GM12878 (cell line): ENCODE results near the gene MARVELD1. TPM values are rescaled to one million over a fixed set of nuclear protein-coding genes. Genes with fewer than 3 reads are reported as not detected.
A peak's percentile ranks its signal among the peaks of the same experiment; 100 is the strongest.
"Not testable (repeated sequence)": the region's sequence is repeated elsewhere in the genome, so short reads cannot be mapped to it uniquely, and the experiment has no call there.

Source experiments
- ATAC-seq: fragments of 200-7000 bp; cut with Tn5 transposase; 3 replicates; pipeline ENCODE4 v1.9.1; 2020; ENCODE audit warnings: mild to moderate bottlenecking, moderate library complexity
- BruUV-seq: library from RNA; stranded (reverse); fragments of 400-500 nt; replicated peaks from 2 replicates; lab custom pipeline; 2021; lab: Mats Ljungman, UMichigan
- CTCF ChIA-PET: fragments of 300-600 bp; sonication (Branson Sonifier 250); formaldehyde crosslinking; extraction: SDS; loops from one replicate; lab custom pipeline; 2021; ENCODE audit warnings: inconsistent platforms; lab: Yijun Ruan, JAX
- POLR2A ChIA-PET: fragments of 350-600 bp; formaldehyde crosslinking; extraction: SDS; loops from one replicate; lab custom pipeline; 2021; ENCODE audit warnings: inconsistent platforms; lab: Charles Lee
- RAD21 ChIA-PET: fragments of 300-600 bp; sonication (Branson Sonifier 250); formaldehyde crosslinking; loops from one replicate; lab custom pipeline; 2023; ENCODE audit warnings: antibody characterized with exemption; ENCODE audit not compliant: unreplicated experiment; lab: Charles Lee
- SMC1A ChIA-PET: fragments of 300-600 bp; sonication (Branson Sonifier 250); formaldehyde crosslinking; loops from one replicate; lab custom pipeline; 2023; ENCODE audit not compliant: unreplicated experiment, uncharacterized antibody; lab: Charles Lee
- DNase-seq: peaks from one replicate; pipeline ENCODE4 v3.0.0-alpha.2; 2011; ENCODE audit warnings: low read depth, low spot score
- FAIRE-seq: peaks from 3 replicates; lab custom pipeline; 2011; peaks lifted over from hg19 to GRCh38; lab: Jason Lieb, UNC
- H2AFZ ChIP-seq: 2 replicates; pipeline ENCODE4 v1.6.0; 2011; ENCODE audit warnings: low read depth, low read length, control low read depth; ENCODE audit not compliant: control insufficient read depth
- H3K27ac ChIP-seq: 2 replicates; pipeline ENCODE4 v1.5.1; 2011; ENCODE audit warnings: control low read depth; ENCODE audit not compliant: control insufficient read depth, insufficient read depth
- H3K27me3 ChIP-seq, 2 experiments: replicated peaks in 1 of 2; 2 replicates each; pipeline versions ENCODE4 v1.6.0 to v1.6.1; 2011; ENCODE audit warnings: low read length in 1 of 2; ENCODE audit not compliant: control insufficient read depth in 2 of 2, insufficient read depth in 2 of 2
- H3K36me3 ChIP-seq, 2 experiments: 2 replicates each; pipeline ENCODE4 v1.5.1; 2011; ENCODE audit warnings: low read length in 1 of 2; ENCODE audit not compliant: control insufficient read depth in 2 of 2, insufficient read depth in 2 of 2
- H3K4me1 ChIP-seq: 2 replicates; pipeline ENCODE4 v1.6.1; 2011; ENCODE audit warnings: mild to moderate bottlenecking, low read length, moderate library complexity, mixed read lengths; ENCODE audit not compliant: control insufficient read depth, insufficient read depth
- H3K4me2 ChIP-seq: 2 replicates; pipeline ENCODE4 v1.6.0; 2011; ENCODE audit warnings: control low read depth; ENCODE audit not compliant: control insufficient read depth, insufficient read depth
- H3K4me3 ChIP-seq: fragments of 200-600 bp; sonication (generic); 2 replicates; pipeline ENCODE4 v1.5.1; 2016
- H3K79me2 ChIP-seq: 2 replicates; pipeline ENCODE4 v1.6.0; 2011; ENCODE audit warnings: low read length; ENCODE audit not compliant: control insufficient read depth, insufficient read depth
- H3K9ac ChIP-seq: 2 replicates; pipeline ENCODE4 v1.8.0; 2011; ENCODE audit warnings: low read length, control low read depth, mixed read lengths; ENCODE audit not compliant: control insufficient read depth, insufficient read depth
- H3K9me3 ChIP-seq: replicated peaks from 3 replicates; pipeline ENCODE4 v1.5.1; 2011; ENCODE audit warnings: mild to moderate bottlenecking, low read length; ENCODE audit not compliant: control insufficient read depth, insufficient read depth
- H4K20me1 ChIP-seq: 2 replicates; pipeline ENCODE4 v1.6.0; 2011; ENCODE audit not compliant: control insufficient read depth, insufficient read depth
- CTCF ChIP-seq, 3 experiments: IDR thresholded peaks in 2 of 3; conservative IDR thresholded peaks in 1 of 3; 2 replicates each; pipeline ENCODE4 v1.5.1; 2011; ENCODE audit warnings: low read depth in 3 of 3, low read length in 3 of 3, mild to moderate bottlenecking in 3 of 3, control low read depth in 2 of 3, moderate library complexity in 2 of 3, inconsistent platforms in 1 of 3, mixed read lengths in 1 of 3; ENCODE audit not compliant: control insufficient read depth in 2 of 3, insufficient read depth in 1 of 3; ENCODE audit errors: extremely low read depth in 1 of 3
- ESRRA ChIP-seq: IDR thresholded peaks from 2 replicates; pipeline ENCODE4 v1.6.1; 2012; ENCODE audit warnings: mild to moderate bottlenecking, low read length, improper control_type of control experiment
- FOXM1 ChIP-seq: IDR thresholded peaks from 2 replicates; pipeline ENCODE4 v1.6.1; 2012; ENCODE audit warnings: low read depth, mild to moderate bottlenecking, inconsistent platforms, low read length, moderate library complexity
- SPI1 ChIP-seq: IDR thresholded peaks from 2 replicates; pipeline ENCODE4 v1.6.1; 2011; ENCODE audit warnings: low read depth, mild to moderate bottlenecking, low read length, moderate library complexity, borderline replicate concordance; ENCODE audit not compliant: insufficient read depth
- WGBS: methylation state at CpG from one replicate; pipeline ENCODE4 v1.1.6; 2016; ENCODE audit warnings: low lambda C conversion rate; ENCODE audit not compliant: insufficient replicate concordance, insufficient coverage; ENCODE audit errors: missing lambda C conversion rate; 5-methylcytosine and 5-hydroxymethylcytosine counted together
- in situ Hi-C: fragments of 300-500 bp; cut with MboI; formaldehyde crosslinking; loops from 9 replicates; pipeline ENCODE4 v1.14.3; 2018; ENCODE audit warnings: mixed read lengths
- intact Hi-C: fragments of 100-400 bp; cut with micrococcal nuclease; formaldehyde crosslinking; loops from one replicate; pipeline ENCODE4 v1.14.2; 2022; ENCODE audit not compliant: unreplicated experiment
- polyA plus RNA-seq, 11 experiments: library from polyadenylated mRNA; depleted of rRNA in 4 of 11; unstranded in 6 of 11; stranded (reverse) in 5 of 11; fragments of >200 nt; fragmentation: Nextera tagmentation in 4 of 11; fragmentation: Illumina TruSeq in 1 of 11; extraction: Ambion mirVana in 4 of 11; extraction: Trizol in 1 of 11; gene quantifications; 1 replicate in 1 of 11; 2 replicates in 10 of 11; pipeline versions ENCODE4 v1.2.1 to v1.2.3, GENCODE V29; 2011 to 2016; ENCODE audit warnings: inconsistent platforms in 2 of 11, missing spikeins in 2 of 11, low read depth in 1 of 11
- total RNA-seq, 4 experiments: library from RNA; depleted of rRNA in 3 of 4; stranded (reverse); fragments of >200 nt in 3 of 4; fragmentation: Illumina TruSeq in 1 of 4; extraction: Trizol in 1 of 4; gene quantifications; 2 replicates each; pipeline versions ENCODE4 v1.2.1 to v1.2.3, GENCODE V29; 2013 to 2021

Gene MARVELD1
- total and polyA plus RNA-seq, 10 of the 15 experiments (the other 5 are each of a cell fraction or from before 2014, with no cell fraction given): 0.54 to 8.4 (median 3.2) TPM

GRCh38 chr10:97683556-97684367, 29.8 kb upstream of the MARVELD1 start:
- no peak for TF ChIP-seq ESRRA
- TF ChIP-seq SPI1: no peak
- TF ChIP-seq CTCF (IDR thresholded peaks at IDR 0.05 in 2 of 3, conservative IDR thresholded peaks at IDR 0.05 in 1 of 3; ENCODE audit: control insufficient read depth in 2 of 3, extremely low read depth in 1 of 3, insufficient read depth in 1 of 3, low read depth in 3 of 3, low read length in 3 of 3): peak in 1 of 3 experiments; percentile 9; a peak in 1 of 6 replicates
- TF ChIP-seq FOXM1: no peak
- intact Hi-C loops: no loop called here
- H3K4me3 ChIP-seq: no peak overlapping the region
- no TSS peak for BruUV-seq
- no peak for ATAC-seq
- H3K36me3 ChIP-seq: no peaks in the 10 kb centered on the region
- CTCF ChIA-PET: interaction anchor here (0.5 to 11.3 kb wide), 14 partner anchors 9 to 139 kb away, joined by 3 to 124 read pairs (median 4); partner anchors contain the start of genes ANKRD2 and ZFYVE27
- H3K27me3 ChIP-seq: no peaks in the 10 kb centered on the region; a peak in 1 of 4 replicates
- FAIRE-seq: no peak
- no peaks in the 10 kb centered on the region for H3K79me2 ChIP-seq
- H3K9ac ChIP-seq: no peak overlapping the region
- RAD21 ChIA-PET: interaction anchor here (0.7 to 1.1 kb wide), 2 partner anchors 18 to 112 kb away, joined by 3 to 7 read pairs; partner anchors contain the start of gene ANKRD2
- in situ Hi-C loops: no loop called here
- POLR2A ChIA-PET: interaction anchor here (0.8 to 1.4 kb wide), 2 partner anchors 51 to 53 kb away, joined by 3 to 4 read pairs; partner anchors contain the start of gene ZFYVE27
- no peaks in the 10 kb centered on the region for H4K20me1 ChIP-seq
- no peak overlapping the region for H3K4me2 ChIP-seq
- H2AFZ ChIP-seq: no peak overlapping the region
- peaks cover 18% of the 10 kb centered on the region for H3K4me1 ChIP-seq
- H3K27ac ChIP-seq: no peak overlapping the region
- H3K9me3 ChIP-seq: no peaks in the 10 kb centered on the region
- SMC1A ChIA-PET: interaction anchor here (1.3 to 5.9 kb wide), 5 partner anchors 20 to 53 kb away, joined by 3 to 38 read pairs (median 5); no protein-coding TSS in a partner anchor
- 51% methylated on average over 9 of the region's 9 CpGs for WGBS
- no peak for DNase-seq

GRCh38 chr10:97684368-97684713, 29.2 kb upstream of the MARVELD1 start:
- POLR2A ChIA-PET, H3K27ac ChIP-seq, H4K20me1 ChIP-seq, H3K9ac ChIP-seq, intact Hi-C loops, in situ Hi-C loops, H3K79me2 ChIP-seq, H2AFZ ChIP-seq, H3K4me3 ChIP-seq, H3K27me3 ChIP-seq, FAIRE-seq, RAD21 ChIA-PET, H3K9me3 ChIP-seq, ATAC-seq, BruUV-seq, DNase-seq, H3K4me2 ChIP-seq, H3K36me3 ChIP-seq: not testable (repeated sequence)
- peaks cover 18% of the 10 kb centered on the region for H3K4me1 ChIP-seq
- WGBS: 98% methylated on average over 4 of the region's 7 CpGs
- ChIA-PET SMC1A (interaction anchor here (1.3 to 5.9 kb wide), 3 partner anchors 19 to 52 kb away, joined by 5 to 38 read pairs (median 5); no protein-coding TSS in a partner anchor), CTCF (interaction anchor here (0.5 to 11.3 kb wide), 6 partner anchors 17 to 139 kb away, joined by 3 to 124 read pairs (median 4); partner anchors contain the start of gene ZFYVE27)
